NCI-H2081 (cell line): Measurements from ENCODE around the gene RIC1.
"Not testable (repeated sequence)": the region's sequence is repeated elsewhere in the genome, so short reads cannot be mapped to it uniquely, and the experiment has no call there.

Experiments used
- DNase-seq, 2 experiments: peaks; one replicate each; lab custom pipeline; 2025; lab: John Stamatoyannopoulos, UW

The RIC1 gene

GRCh38 chr9:5787759-5788302 lies 158.9 kb downstream of the RIC1 start:
- no peak for DNase-seq

GRCh38 chr9:5789489-5789888 lies 160.6 kb downstream of the RIC1 start:
- DNase-seq: no peak

GRCh38 chr9:5790923-5791322 lies 162.0 kb downstream of the RIC1 start:
- no peak for DNase-seq

GRCh38 chr9:5791870-5792269 lies 163.0 kb downstream of the RIC1 start:
- no peak for DNase-seq

- no peak for DNase-seq
These were observed 164.9 kb downstream of the RIC1 start for GRCh38 chr9:5793812-5794211.

GRCh38 chr9:5796298-5796697 lies 167.4 kb downstream of the RIC1 start:
- DNase-seq: no peak

GRCh38 chr9:5798581-5798980 lies 169.7 kb downstream of the RIC1 start:
- no peak for DNase-seq

GRCh38 chr9:5799314-5799713 lies 170.4 kb downstream of the RIC1 start:
- DNase-seq: peak; percentile 27 to 64

GRCh38 chr9:5800378-5800777 lies 171.5 kb downstream of the RIC1 start:
- DNase-seq: not testable (repeated sequence)

GRCh38 chr9:5800969-5801738 lies 172.2 kb downstream of the RIC1 start:
- peak; percentile 11 to 23 for DNase-seq

GRCh38 chr9:5801739-5802113 lies 172.8 kb downstream of the RIC1 start:
- DNase-seq: no peak

- no peak for DNase-seq
These were observed 176.6 kb downstream of the RIC1 start for GRCh38 chr9:5805478-5805877.

GRCh38 chr9:5811751-5812150 lies 182.8 kb downstream of the RIC1 start:
- DNase-seq: no peak

- DNase-seq: no peak
These were observed 184.9 kb downstream of the RIC1 start for GRCh38 chr9:5813824-5814223.

- DNase-seq: no peak
These were observed 186.6 kb downstream of the RIC1 start for GRCh38 chr9:5815461-5815860.

- no peak for DNase-seq
These were observed 189.0 kb downstream of the RIC1 start for GRCh38 chr9:5817862-5818261.

- DNase-seq: no peak
These were observed 189.7 kb downstream of the RIC1 start for GRCh38 chr9:5818424-5819142.

- DNase-seq: no peak
These were observed 190.3 kb downstream of the RIC1 start for GRCh38 chr9:5819174-5819573.

- no peak for DNase-seq
These were observed 191.5 kb downstream of the RIC1 start for GRCh38 chr9:5820425-5820824.

GRCh38 chr9:5825223-5825622 lies 196.3 kb downstream of the RIC1 start:
- no peak for DNase-seq
